ENCODE results near the gene DTX3.
"Not testable (repeated sequence)": the region's sequence is repeated elsewhere in the genome, so short reads cannot be mapped to it uniquely, and the experiment has no call there.

Gene DTX3

GRCh38 chr12:57583008-57583831 is 21.4 kb upstream of the DTX3 start:
- DNase-seq (ENCODE audit: low read depth in 2 of 2), result peak; percentile 6 to 49

GRCh38 chr12:57584050-57584449 is 20.6 kb upstream of the DTX3 start:
- no peak for DNase-seq (ENCODE audit: low read depth in 2 of 2)

DNA sequence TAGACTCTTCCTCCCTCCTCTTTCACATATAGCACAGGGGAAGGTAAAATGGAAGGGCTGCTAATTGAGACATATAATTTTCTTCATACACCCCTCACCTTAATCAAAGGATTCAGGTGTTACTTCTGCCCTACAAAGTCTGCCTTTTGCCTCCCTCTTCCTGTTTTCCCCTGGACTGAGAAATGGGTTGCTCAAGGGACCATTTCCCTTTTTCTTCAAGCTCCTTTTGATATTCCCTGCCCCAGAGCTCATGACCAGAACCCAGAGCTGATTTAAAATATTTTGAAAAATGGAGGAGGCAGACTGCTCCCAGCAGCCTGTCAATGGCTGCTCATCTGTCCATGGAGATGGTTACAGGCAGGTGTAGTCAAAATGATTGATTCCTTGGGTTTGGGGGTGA is 19.9 kb upstream of the DTX3 start:
- no peak for DNase-seq (ENCODE audit: low read depth in 2 of 2)

GRCh38 chr12:57585156-57585555 is 19.5 kb upstream of the DTX3 start:
- no peak for DNase-seq (ENCODE audit: low read depth in 2 of 2)

DNA sequence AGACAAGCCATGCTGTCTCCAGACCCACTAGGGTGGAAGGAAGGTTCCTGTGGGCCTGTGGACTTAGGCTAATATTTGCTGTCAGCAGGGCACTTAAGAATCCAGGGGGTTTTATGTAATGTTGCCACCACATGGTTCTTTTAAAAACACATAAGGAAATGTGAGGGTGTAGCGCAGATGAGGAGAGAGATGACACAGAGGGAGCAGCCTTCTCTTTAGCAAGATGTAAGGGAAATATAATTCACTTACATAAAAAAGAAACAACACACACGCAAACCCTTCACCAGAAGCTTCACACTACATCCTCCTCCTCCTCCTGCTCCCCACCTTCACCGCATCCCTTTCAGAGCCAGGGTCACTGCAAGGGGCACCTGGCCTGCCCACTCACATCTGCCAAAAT is 18.5 kb upstream of the DTX3 start:
- DNase-seq (ENCODE audit: low read depth in 2 of 2), result no peak

GRCh38 chr12:57586832-57587429 is 17.7 kb upstream of the DTX3 start:
- DNase-seq (ENCODE audit: low read depth in 2 of 2), result no peak

GRCh38 chr12:57588951-57589610 is 15.5 kb upstream of the DTX3 start:
- DNase-seq (ENCODE audit: low read depth in 2 of 2), result not testable (repeated sequence)

DNA sequence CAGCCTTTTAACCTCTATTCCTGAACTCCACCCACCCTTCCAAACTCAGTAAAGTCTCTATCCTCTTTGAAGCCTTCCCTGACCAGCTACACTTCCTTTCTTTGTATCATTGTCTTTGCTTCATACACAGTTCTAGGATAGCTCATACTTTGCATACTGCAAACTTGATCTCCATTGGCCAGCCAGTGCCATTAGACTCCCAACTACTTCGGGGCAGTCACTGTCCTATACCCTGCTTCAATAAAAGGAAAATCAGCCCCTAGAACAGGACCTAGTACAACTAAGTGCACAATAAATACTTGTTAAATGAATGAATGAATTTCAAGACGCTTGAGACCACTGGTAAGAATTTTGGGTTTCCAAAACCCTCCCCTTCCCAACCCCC is 14.2 kb upstream of the DTX3 start:
- DNase-seq (ENCODE audit: low read depth in 2 of 2), result no peak

GRCh38 chr12:57590864-57591781 is 13.5 kb upstream of the DTX3 start, which contains the start of gene PIP4K2C:
Gene PIP4K2C, plus strand, starts transcription at chr12:57591192. Its CDS starts 98 bp downstream, at chr12:57591290.
- peak; percentile 47 to 67 for DNase-seq (ENCODE audit: low read depth in 2 of 2)

- no peak for DNase-seq (ENCODE audit: low read depth in 2 of 2)
Measured at GRCh38 chr12:57591782-57592325, 12.8 kb upstream of the DTX3 start.

DNA sequence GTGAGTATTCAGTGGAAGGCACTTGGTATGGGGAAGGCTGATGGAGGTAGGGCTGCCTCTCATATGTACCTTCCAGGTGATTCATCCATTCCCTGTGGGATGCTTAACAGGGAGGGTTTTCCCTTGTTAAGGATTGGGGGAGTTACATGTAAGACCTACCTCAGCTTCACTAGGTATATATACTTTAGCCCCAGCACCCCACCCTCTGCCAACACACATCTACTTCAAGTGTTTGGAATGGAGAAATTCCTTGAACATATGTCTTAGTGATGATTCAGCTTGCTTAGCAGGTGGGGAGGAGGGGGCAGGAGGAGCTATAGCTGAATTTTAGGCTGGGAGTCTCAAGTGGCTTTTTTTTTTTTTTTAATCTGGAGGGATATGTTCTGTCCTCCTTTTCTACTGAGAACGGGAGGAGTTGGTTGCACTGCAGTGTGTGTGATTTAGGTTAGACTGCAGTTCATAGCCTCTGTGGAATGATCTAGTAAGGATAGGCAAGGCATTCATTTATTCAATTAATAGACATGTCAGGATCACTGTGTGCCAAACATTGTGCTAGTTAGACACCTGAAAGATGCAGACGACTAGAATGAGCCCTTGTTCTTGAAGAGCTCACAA is 12.0 kb upstream of the DTX3 start:
- no peak for DNase-seq (ENCODE audit: low read depth in 2 of 2)

- DNase-seq (ENCODE audit: low read depth in 2 of 2), result no peak
Measured at GRCh38 chr12:57593187-57593586, 11.4 kb upstream of the DTX3 start.

GRCh38 chr12:57600395-57600794 is 4.2 kb upstream of the DTX3 start:
- no peak for DNase-seq (ENCODE audit: low read depth in 2 of 2)

DNA sequence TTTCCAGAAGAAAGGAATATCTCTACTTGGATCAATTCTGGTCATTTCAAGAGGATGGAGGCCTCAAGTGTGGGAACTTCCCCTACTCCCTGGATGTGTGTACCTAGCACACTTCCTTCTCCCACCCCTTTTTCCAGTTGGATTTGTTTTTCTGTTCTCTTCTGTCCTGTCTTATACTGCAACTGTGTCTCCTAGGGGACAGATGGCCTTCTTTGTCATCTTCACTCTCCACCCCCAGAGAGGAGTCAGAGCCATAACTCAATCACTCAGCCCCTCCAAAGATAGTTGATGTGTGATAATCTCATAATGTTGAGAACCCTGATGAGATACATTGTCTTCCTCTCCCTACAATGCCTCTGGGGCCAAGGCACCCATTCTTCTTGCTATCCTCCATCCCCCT is 2.1 kb upstream of the DTX3 start:
- no peak for DNase-seq (ENCODE audit: low read depth in 2 of 2)

- no peak for DNase-seq (ENCODE audit: low read depth in 2 of 2)
Measured at GRCh38 chr12:57603324-57603723, 1.3 kb upstream of the DTX3 start.

- no peak for DNase-seq (ENCODE audit: low read depth in 2 of 2)
Measured at GRCh38 chr12:57603815-57604453, 690 bp upstream of the DTX3 start.

- DNase-seq (ENCODE audit: low read depth in 2 of 2), result no peak
Measured at GRCh38 chr12:57604992-57605810, 577 bp downstream of the DTX3 start.

GRCh38 chr12:57605811-57606311 is 1.2 kb downstream of the DTX3 start:
- DNase-seq (ENCODE audit: low read depth in 2 of 2), result no peak

DNA sequence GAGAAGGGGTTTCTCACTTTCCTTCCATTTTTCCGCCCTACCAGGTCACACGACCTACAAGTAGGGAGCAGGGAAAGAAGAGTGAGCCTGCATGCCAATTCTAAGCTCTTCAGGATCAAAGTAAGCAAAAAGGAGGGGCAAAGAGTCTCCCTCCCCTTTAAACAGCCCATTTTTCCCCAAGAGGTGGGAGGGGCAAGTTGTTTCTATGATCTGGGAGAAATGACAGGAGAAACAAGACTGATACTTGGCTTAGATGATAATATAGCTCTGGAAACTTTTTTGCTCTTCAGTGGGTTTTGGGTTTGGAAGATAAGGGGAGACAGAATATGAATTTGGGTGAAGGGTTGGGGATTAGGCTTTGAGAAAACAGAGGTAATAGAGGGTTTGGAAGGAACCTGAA is 1.8 kb downstream of the DTX3 start:
- DNase-seq (ENCODE audit: low read depth in 2 of 2), result no peak
